Measurements from ENCODE around the gene CETN1.

DNA sequence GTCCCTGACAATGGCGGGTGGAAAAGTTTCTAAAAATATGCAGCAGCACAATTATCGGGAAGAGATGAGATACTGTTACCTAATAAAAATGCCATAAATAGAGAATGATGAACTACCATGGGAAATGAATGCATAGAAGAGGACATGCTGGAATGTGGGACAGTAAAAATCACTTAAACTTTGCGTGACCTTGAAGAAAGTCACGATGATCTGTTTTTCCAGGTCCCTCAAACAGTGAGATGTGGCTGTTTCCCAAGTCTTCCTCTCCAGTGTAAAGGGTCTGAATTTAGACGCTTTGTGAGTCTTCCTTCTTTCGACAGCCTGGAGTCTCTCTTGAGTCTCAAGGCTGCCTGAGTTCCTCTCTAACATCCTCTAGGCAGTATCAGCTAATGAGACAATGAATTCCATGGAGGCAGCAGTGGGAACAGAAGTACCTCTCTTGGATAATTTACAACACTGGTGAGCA is 18.0 kb downstream of the CETN1 start:
- TF ChIP-seq, protein P1, sequence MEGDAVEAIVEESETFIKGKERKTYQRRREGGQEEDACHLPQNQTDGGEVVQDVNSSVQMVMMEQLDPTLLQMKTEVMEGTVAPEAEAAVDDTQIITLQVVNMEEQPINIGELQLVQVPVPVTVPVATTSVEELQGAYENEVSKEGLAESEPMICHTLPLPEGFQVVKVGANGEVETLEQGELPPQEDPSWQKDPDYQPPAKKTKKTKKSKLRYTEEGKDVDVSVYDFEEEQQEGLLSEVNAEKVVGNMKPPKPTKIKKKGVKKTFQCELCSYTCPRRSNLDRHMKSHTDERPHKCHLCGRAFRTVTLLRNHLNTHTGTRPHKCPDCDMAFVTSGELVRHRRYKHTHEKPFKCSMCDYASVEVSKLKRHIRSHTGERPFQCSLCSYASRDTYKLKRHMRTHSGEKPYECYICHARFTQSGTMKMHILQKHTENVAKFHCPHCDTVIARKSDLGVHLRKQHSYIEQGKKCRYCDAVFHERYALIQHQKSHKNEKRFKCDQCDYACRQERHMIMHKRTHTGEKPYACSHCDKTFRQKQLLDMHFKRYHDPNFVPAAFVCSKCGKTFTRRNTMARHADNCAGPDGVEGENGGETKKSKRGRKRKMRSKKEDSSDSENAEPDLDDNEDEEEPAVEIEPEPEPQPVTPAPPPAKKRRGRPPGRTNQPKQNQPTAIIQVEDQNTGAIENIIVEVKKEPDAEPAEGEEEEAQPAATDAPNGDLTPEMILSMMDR (conservative IDR thresholded peaks at IDR 0.05; ENCODE audit: low read depth, low read length) = no peak
- no peak for TF ChIP-seq EZH2 (IDR thresholded peaks at IDR 0.05; ENCODE audit: borderline replicate concordance, low read depth, low read length, poor library complexity, severe bottlenecking)

Measured in A673 (cell line).